ENCODE data around the gene IP6K3.
A peak's percentile ranks its signal among the peaks of the same experiment; 100 is the strongest.

IP6K3 gene

GRCh38 chr6:33717934-33718455, 28.7 kb downstream of the IP6K3 start:
- Mint-ChIP-seq H3K4me3 (no peak overlapping the region), H3K27ac (no peak overlapping the region), H3K4me1 (ENCODE audit: low read depth) (peaks cover under 1% of the 10 kb centered on the region), H3K36me3 (ENCODE audit: low read depth) (no peaks in the 10 kb centered on the region), H3K9me3 (no peaks in the 10 kb centered on the region), H3K27me3 (peaks cover 10% of the 10 kb centered on the region)

- Mint-ChIP-seq H3K9me3 (no peaks in the 10 kb centered on the region), H3K4me3 (no peak overlapping the region), H3K36me3 (ENCODE audit: low read depth) (no peaks in the 10 kb centered on the region), H3K27ac (no peak overlapping the region), H3K4me1 (ENCODE audit: low read depth) (peaks cover 1% of the 10 kb centered on the region), H3K27me3 (peaks cover 10% of the 10 kb centered on the region)
Measured at GRCh38 chr6:33716890-33717632, 29.6 kb downstream of the IP6K3 start.

GRCh38 chr6:33716379-33716778, 30.3 kb downstream of the IP6K3 start:
- Mint-ChIP-seq H3K27ac (no peak overlapping the region), H3K4me3 (no peak overlapping the region), H3K9me3 (no peaks in the 10 kb centered on the region), H3K36me3 (ENCODE audit: low read depth) (no peaks in the 10 kb centered on the region), H3K4me1 (ENCODE audit: low read depth) (peaks cover 8% of the 10 kb centered on the region), H3K27me3 (peaks cover 5% of the 10 kb centered on the region)

- no peak overlapping the region for H3K4me3 Mint-ChIP-seq
- H3K27ac Mint-ChIP-seq = no peak overlapping the region
- H3K9me3 Mint-ChIP-seq = no peaks in the 10 kb centered on the region
- H3K36me3 Mint-ChIP-seq (ENCODE audit: low read depth) = peaks cover 16% of the 10 kb centered on the region
- H3K4me1 Mint-ChIP-seq (ENCODE audit: low read depth) = peaks cover 24% of the 10 kb centered on the region
- H3K27me3 Mint-ChIP-seq = no peaks in the 10 kb centered on the region
Measured at GRCh38 chr6:33714385-33715040, 32.2 kb downstream of the IP6K3 start.

- H3K4me1 Mint-ChIP-seq (ENCODE audit: low read depth) = peaks cover 32% of the 10 kb centered on the region
- H3K4me3 Mint-ChIP-seq = no peak overlapping the region
- H3K9me3 Mint-ChIP-seq = no peaks in the 10 kb centered on the region
- H3K27me3 Mint-ChIP-seq = no peaks in the 10 kb centered on the region
- H3K27ac Mint-ChIP-seq = no peak overlapping the region
- peaks cover 23% of the 10 kb centered on the region for H3K36me3 Mint-ChIP-seq (ENCODE audit: low read depth)
Measured at GRCh38 chr6:33713786-33714185, 32.9 kb downstream of the IP6K3 start.

GRCh38 chr6:33712914-33713313, 33.8 kb downstream of the IP6K3 start:
- Mint-ChIP-seq H3K27ac (no peak overlapping the region), H3K9me3 (no peaks in the 10 kb centered on the region), H3K4me3 (no peak overlapping the region), H3K4me1 (ENCODE audit: low read depth) (peaks cover 39% of the 10 kb centered on the region), H3K27me3 (no peaks in the 10 kb centered on the region), H3K36me3 (ENCODE audit: low read depth) (peaks cover 32% of the 10 kb centered on the region)

- H3K4me1 Mint-ChIP-seq (ENCODE audit: low read depth) = peaks cover 45% of the 10 kb centered on the region
- peak within 1 kb of the TSS; percentile 98 for H3K27ac Mint-ChIP-seq
- H3K27me3 Mint-ChIP-seq = no peaks in the 10 kb centered on the region
- peak within 1 kb of the TSS; percentile 92 for H3K4me3 Mint-ChIP-seq
- H3K36me3 Mint-ChIP-seq (ENCODE audit: low read depth) = peaks cover 39% of the 10 kb centered on the region
- H3K9me3 Mint-ChIP-seq = no peaks in the 10 kb centered on the region
Measured at GRCh38 chr6:33711140-33712129, 35.3 kb downstream of the IP6K3 start, which contains the start of gene UQCC2. Gene UQCC2, minus strand, starts transcription at chr6:33711700. Its CDS starts 14 bp downstream, at chr6:33711686.

GRCh38 chr6:33710296-33711121, 36.2 kb downstream of the IP6K3 start:
- Mint-ChIP-seq H3K27me3 (no peaks in the 10 kb centered on the region), H3K36me3 (ENCODE audit: low read depth) (peaks cover 41% of the 10 kb centered on the region), H3K4me1 (ENCODE audit: low read depth) (peaks cover 45% of the 10 kb centered on the region), H3K9me3 (no peaks in the 10 kb centered on the region), H3K27ac (peak overlapping the region; percentile 98), H3K4me3 (peak overlapping the region; percentile 92)

- peak overlapping the region; percentile 92 for H3K4me3 Mint-ChIP-seq
Measured at GRCh38 chr6:33709605-33710295, 37.0 kb downstream of the IP6K3 start.

GRCh38 chr6:33708516-33709204, 38.0 kb downstream of the IP6K3 start:
- Mint-ChIP-seq H3K36me3 (ENCODE audit: low read depth) (peaks cover 42% of the 10 kb centered on the region), H3K27ac (no peak overlapping the region), H3K9me3 (no peaks in the 10 kb centered on the region), H3K4me1 (ENCODE audit: low read depth) (peaks cover 45% of the 10 kb centered on the region), H3K27me3 (no peaks in the 10 kb centered on the region), H3K4me3 (no peak overlapping the region)

More at GRCh38 chr6:33709605-33710295, 37.0 kb downstream of the IP6K3 start:
- no peaks in the 10 kb centered on the region for H3K27me3 Mint-ChIP-seq
- H3K36me3 Mint-ChIP-seq (ENCODE audit: low read depth) = peaks cover 41% of the 10 kb centered on the region
- H3K4me1 Mint-ChIP-seq (ENCODE audit: low read depth) = peaks cover 45% of the 10 kb centered on the region
- H3K9me3 Mint-ChIP-seq = no peaks in the 10 kb centered on the region
- no peak overlapping the region for H3K27ac Mint-ChIP-seq

- H3K27ac Mint-ChIP-seq = no peak overlapping the region
- H3K36me3 Mint-ChIP-seq (ENCODE audit: low read depth) = peaks cover 46% of the 10 kb centered on the region
- H3K4me1 Mint-ChIP-seq (ENCODE audit: low read depth) = peaks cover 45% of the 10 kb centered on the region
- H3K27me3 Mint-ChIP-seq = no peaks in the 10 kb centered on the region
- H3K4me3 Mint-ChIP-seq = no peak overlapping the region
- no peaks in the 10 kb centered on the region for H3K9me3 Mint-ChIP-seq
Measured at GRCh38 chr6:33707771-33708170, 38.9 kb downstream of the IP6K3 start.

- no peak overlapping the region for H3K4me3 Mint-ChIP-seq
- H3K27ac Mint-ChIP-seq = no peak overlapping the region
- no peaks in the 10 kb centered on the region for H3K9me3 Mint-ChIP-seq
- peaks cover 41% of the 10 kb centered on the region for H3K4me1 Mint-ChIP-seq (ENCODE audit: low read depth)
- H3K27me3 Mint-ChIP-seq = no peaks in the 10 kb centered on the region
- H3K36me3 Mint-ChIP-seq (ENCODE audit: low read depth) = peaks cover 56% of the 10 kb centered on the region
Measured at GRCh38 chr6:33705955-33706725, 40.6 kb downstream of the IP6K3 start.
